Lung (tissue), 12 donors: Measurements from ENCODE around the gene NUDT16L1. TPM values are rescaled to one million over a fixed set of nuclear protein-coding genes. Genes with fewer than 3 reads are reported as not detected.

ENCODE experiments used
- ATAC-seq: fragments of 200-7000 bp; cut with Tn5 transposase; one replicate; pipeline ENCODE4 v1.9.1; 2020; ENCODE audit warnings: moderate number of reproducible peaks; ENCODE audit not compliant: insufficient read depth, low FRiP score
- DNase-seq, 3 donors: peaks; one replicate each; pipeline ENCODE4 v3.0.0-alpha.2; 2013 to 2017
- H3K27ac ChIP-seq, 2 donors: one replicate each; pipeline ENCODE4 v1.5.1; 2013; ENCODE audit warnings: mild to moderate bottlenecking in 2 of 2, moderate library complexity in 2 of 2, control low read depth in 1 of 2, inconsistent platforms in 1 of 2, low read depth in 1 of 2, low read length in 1 of 2
- H3K27me3 ChIP-seq, 3 donors: one replicate each; pipeline ENCODE4 v1.5.1; 2013; ENCODE audit warnings: low read length in 2 of 3; ENCODE audit not compliant: control insufficient read depth in 3 of 3, insufficient read depth in 3 of 3
- H3K36me3 ChIP-seq, 4 donors: one replicate each; pipeline ENCODE4 v1.5.1; 2013; ENCODE audit warnings: low read length in 4 of 4, mild to moderate bottlenecking in 1 of 4, moderate library complexity in 1 of 4; ENCODE audit not compliant: control insufficient read depth in 4 of 4, insufficient read depth in 4 of 4
- H3K4me1 ChIP-seq, 5 donors: one replicate each; pipeline ENCODE4 v1.5.1; 2013; ENCODE audit warnings: low read length in 5 of 5, mild to moderate bottlenecking in 2 of 5, moderate library complexity in 1 of 5; ENCODE audit not compliant: control insufficient read depth in 5 of 5, insufficient read depth in 5 of 5
- H3K4me3 ChIP-seq: one replicate; pipeline ENCODE4 v1.5.1; 2013; ENCODE audit warnings: mild to moderate bottlenecking, control low read depth, moderate library complexity
- H3K9ac ChIP-seq, 2 donors: one replicate each; pipeline ENCODE4 v1.5.1; 2013; ENCODE audit warnings: low read length in 2 of 2, control low read depth in 1 of 2; ENCODE audit not compliant: insufficient read depth in 1 of 2
- H3K9me3 ChIP-seq, 4 donors: one replicate each; pipeline ENCODE4 v1.5.1; 2013; ENCODE audit warnings: low read length in 3 of 4, mild to moderate bottlenecking in 1 of 4, moderate library complexity in 1 of 4; ENCODE audit not compliant: control insufficient read depth in 4 of 4, insufficient read depth in 3 of 4
- WGBS, 2 donors: extraction: QIAGEN DNeasy Blood & Tissue Kit; methylation state at CpG; one replicate each; pipeline ENCODE4 v1.1.7; 2013; 5-methylcytosine and 5-hydroxymethylcytosine counted together
- polyA plus RNA-seq, 2 donors: library from polyadenylated mRNA; stranded (reverse); fragments of 200-250 nt; gene quantifications; one replicate each; pipeline ENCODE4 v1.2.1, GENCODE V29; 2013
- total RNA-seq, 2 donors: library from RNA; depleted of rRNA in 1 of 2; stranded (reverse); fragments of >200 nt in 1 of 2; gene quantifications; one replicate each; pipeline ENCODE4 v1.2.1, GENCODE V29; 2014 to 2021
- TF ChIP-seq, protein P1 (sequence below): IDR thresholded peaks from 2 replicates; pipeline ENCODE4 v1.5.1; 2012; ENCODE audit warnings: mild to moderate bottlenecking; ENCODE audit errors: control extremely low read depth, extremely low read depth
- donor health status: control.
- donor health status: control.
- donor health status: Bipolar disorder and iron deficiency.
- donor health status: healthy.
- donor health status: DM: yes; HTN: yes; CAD: no.

The NUDT16L1 gene
- total and polyA plus RNA-seq, 4 donors = 27.8 to 41.3 (median 32.3) TPM

GRCh38 chr16:4697848-4698291 is 4.5 kb downstream of the NUDT16L1 start:
- H3K9me3 ChIP-seq = no peaks in the 10 kb centered on the region
- no peak for DNase-seq
- WGBS, 2 donors = 74 to 86% methylated on average over 9 of the region's 9 CpGs
- H3K36me3 ChIP-seq = peaks cover 8 to 63% (median 29%) of the 10 kb centered on the region in 4 donors
- H3K27me3 ChIP-seq = no peaks in the 10 kb centered on the region
- no peak overlapping the region for H3K9ac ChIP-seq
- H3K27ac ChIP-seq = no peak overlapping the region
- ATAC-seq = no peak
- TF ChIP-seq, protein P1, sequence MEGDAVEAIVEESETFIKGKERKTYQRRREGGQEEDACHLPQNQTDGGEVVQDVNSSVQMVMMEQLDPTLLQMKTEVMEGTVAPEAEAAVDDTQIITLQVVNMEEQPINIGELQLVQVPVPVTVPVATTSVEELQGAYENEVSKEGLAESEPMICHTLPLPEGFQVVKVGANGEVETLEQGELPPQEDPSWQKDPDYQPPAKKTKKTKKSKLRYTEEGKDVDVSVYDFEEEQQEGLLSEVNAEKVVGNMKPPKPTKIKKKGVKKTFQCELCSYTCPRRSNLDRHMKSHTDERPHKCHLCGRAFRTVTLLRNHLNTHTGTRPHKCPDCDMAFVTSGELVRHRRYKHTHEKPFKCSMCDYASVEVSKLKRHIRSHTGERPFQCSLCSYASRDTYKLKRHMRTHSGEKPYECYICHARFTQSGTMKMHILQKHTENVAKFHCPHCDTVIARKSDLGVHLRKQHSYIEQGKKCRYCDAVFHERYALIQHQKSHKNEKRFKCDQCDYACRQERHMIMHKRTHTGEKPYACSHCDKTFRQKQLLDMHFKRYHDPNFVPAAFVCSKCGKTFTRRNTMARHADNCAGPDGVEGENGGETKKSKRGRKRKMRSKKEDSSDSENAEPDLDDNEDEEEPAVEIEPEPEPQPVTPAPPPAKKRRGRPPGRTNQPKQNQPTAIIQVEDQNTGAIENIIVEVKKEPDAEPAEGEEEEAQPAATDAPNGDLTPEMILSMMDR = no peak
- H3K4me1 ChIP-seq = peaks cover 0 to 21% (median 6%) of the 10 kb centered on the region in 5 donors
- H3K4me3 ChIP-seq = no peak overlapping the region

DNA sequence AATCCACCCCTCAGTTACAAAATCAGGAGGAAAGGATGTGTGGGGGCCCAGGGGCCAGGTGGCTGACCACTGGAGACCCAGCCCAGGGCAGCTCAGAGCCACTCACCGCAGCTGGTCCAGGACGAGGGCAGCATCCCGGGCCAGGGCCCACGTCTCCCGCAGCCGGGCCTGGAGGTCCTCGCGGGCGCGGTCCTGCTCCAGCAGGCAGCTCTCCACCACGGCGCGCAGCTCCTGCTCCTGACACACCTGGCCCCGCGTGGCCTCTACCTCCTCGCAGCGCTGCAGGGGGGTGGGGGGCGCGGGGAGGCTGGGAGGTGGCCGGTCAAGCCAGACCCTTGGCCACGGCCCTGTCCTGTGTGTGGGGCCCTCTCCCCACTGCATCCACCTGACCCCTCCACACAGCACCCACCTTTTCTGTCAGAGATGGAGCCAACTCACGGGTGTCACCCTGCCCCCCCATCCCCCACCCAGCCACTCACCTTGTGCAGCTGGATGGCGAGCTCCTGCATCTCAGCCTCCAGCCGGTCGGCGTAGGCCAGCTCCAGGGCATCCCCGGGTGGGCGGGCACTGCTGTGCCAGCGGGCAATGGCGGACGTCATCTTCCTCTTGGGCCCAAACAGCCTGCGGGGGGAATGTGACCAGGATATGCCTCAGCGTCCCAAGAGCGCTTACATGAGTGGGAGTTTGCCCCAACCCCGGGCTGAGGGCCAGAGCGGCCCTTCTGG is 5.1 kb downstream of the NUDT16L1 start:
- Histone ChIP-seq H3K9me3 (no peaks in the 10 kb centered on the region), H3K27me3 (no peaks in the 10 kb centered on the region), H3K27ac (no peak overlapping the region), H3K4me3 (no peak overlapping the region), H3K9ac (no peak overlapping the region), H3K36me3 (peaks cover 8 to 63% (median 29%) of the 10 kb centered on the region in 4 donors), H3K4me1 (peaks cover 0 to 17% (median 6%) of the 10 kb centered on the region in 5 donors)
- ATAC-seq (no peak), DNase-seq (no peak)
- TF ChIP-seq, protein P1 = no peak
- WGBS, 2 donors = 94 to 95% methylated on average over 35 to 36 of the region's 36 CpGs

DNA sequence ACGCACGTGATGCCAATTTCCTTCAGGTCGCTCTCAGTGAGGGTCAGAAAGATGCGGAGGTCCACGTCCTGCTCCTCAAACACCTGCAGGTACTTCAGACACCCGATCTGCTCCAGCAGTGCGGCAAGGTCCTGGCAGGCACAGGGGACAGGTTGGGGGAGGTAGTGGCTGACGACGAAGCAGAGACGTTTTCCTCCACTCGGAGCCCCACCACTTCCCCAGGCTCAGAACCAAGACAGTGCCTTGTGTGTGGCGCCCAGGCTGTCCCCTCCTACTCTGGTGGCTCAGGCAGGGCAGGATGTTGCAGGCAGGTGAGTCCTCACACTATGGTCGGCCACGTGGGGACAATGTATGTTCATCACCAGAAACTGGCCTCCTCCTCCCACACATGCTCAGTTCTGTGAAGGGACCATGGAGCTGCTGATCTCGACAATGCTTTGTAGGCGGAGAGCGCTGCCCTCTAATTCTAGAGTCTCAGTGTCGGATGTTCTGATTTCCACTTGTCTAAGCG is 5.7 kb downstream of the NUDT16L1 start:
- Histone ChIP-seq H3K9me3 (no peaks in the 10 kb centered on the region), H3K36me3 (peaks cover 9 to 67% (median 30%) of the 10 kb centered on the region in 4 donors), H3K4me1 (peaks cover 0 to 17% (median 6%) of the 10 kb centered on the region in 5 donors), H3K27me3 (no peaks in the 10 kb centered on the region), H3K27ac (no peak overlapping the region), H3K9ac (no peak overlapping the region), H3K4me3 (no peak overlapping the region)
- no peak for ATAC-seq
- WGBS, 2 donors = 94% methylated on average over 19 of the region's 19 CpGs
- TF ChIP-seq, protein P1 = no peak
- no peak for DNase-seq
